Stomach (tissue), 4 donors: ENCODE measurements around the gene SLC6A11.
A peak's percentile ranks its signal among the peaks of the same experiment; 100 is the strongest.

ENCODE experiments used
- CTCF ChIP-seq, 7 experiments: fragments of 450-650 bp in 4 of 7; fragments of 200-600 bp in 3 of 7; sonication (generic) in 3 of 7; IDR thresholded peaks; one replicate each; pipeline ENCODE4 v1.5.1; 2016 to 2019; ENCODE audit warnings: antibody characterized with exemption in 7 of 7, control low read depth in 2 of 7, mild to moderate bottlenecking in 1 of 7
- POLR2A ChIP-seq, 4 donors: fragments of 450-650 bp; IDR thresholded peaks; one replicate each; pipeline ENCODE4 v1.6.1; 2016; ENCODE audit warnings: antibody characterized with exemption in 4 of 4, control low read depth in 2 of 4, mild to moderate bottlenecking in 1 of 4, moderate library complexity in 1 of 4

- TF ChIP-seq POLR2A (IDR thresholded peaks at IDR 0.05) = no peak
- peak in 5 of 7 experiments; percentile 17 to 61 (median 58) for TF ChIP-seq CTCF (IDR thresholded peaks at IDR 0.05)
Observed at GRCh38 chr3:10783360-10784351, 32.4 kb upstream of the SLC6A11 start.
